NCI-H526 treated with DMSO at 0.1 percent for 48 hours (cell line): ENCODE data around the gene TLR5.

Source experiments
- DNase-seq: peaks from one replicate; lab custom pipeline; 2025; lab: John Stamatoyannopoulos, UW

Gene TLR5

DNA sequence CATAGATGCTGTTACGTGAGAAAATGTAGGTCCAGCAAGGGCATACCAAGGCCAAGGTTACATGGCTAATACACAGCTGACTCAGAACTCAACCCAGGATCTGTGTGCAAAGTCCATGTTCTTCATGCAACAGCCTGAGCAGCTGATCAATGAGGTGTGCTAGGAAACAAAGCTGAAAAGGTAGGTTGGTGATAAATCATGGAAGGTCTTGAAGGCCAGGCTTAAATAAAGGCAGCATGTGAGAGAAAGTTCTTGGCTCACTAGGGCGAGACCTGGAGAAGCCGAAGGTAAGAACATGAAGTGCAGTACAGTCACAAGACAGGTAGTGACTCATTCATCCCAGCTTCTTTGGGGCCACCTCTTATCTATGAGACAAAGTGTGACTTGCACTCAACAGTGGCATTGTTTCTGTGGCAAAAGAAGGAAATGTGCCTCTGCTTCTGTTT lies 33.4 kb downstream of the TLR5 start:
- DNase-seq: no peak

DNA sequence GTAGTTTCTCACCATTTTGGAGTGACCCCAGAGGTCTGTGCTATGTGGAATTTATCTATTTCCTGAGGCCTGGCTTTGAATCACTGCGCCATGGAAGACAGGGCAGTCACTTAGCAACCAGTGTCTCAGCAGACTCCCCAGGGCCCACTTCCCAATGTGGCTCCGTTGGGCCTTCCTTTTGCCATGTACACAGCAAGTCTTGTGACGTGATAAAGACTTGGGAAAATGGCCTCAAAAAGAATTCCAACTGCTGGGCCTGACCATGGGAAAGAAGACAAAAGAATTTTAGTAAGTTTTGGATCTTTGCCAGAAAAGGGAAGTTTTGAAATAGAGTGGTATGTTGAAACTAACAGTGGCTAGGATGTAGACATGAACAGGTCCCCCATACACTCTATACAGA lies 36.2 kb downstream of the TLR5 start:
- DNase-seq: no peak

GRCh38 chr1:223105568-223105967 lies 37.5 kb downstream of the TLR5 start:
- no peak for DNase-seq

DNA sequence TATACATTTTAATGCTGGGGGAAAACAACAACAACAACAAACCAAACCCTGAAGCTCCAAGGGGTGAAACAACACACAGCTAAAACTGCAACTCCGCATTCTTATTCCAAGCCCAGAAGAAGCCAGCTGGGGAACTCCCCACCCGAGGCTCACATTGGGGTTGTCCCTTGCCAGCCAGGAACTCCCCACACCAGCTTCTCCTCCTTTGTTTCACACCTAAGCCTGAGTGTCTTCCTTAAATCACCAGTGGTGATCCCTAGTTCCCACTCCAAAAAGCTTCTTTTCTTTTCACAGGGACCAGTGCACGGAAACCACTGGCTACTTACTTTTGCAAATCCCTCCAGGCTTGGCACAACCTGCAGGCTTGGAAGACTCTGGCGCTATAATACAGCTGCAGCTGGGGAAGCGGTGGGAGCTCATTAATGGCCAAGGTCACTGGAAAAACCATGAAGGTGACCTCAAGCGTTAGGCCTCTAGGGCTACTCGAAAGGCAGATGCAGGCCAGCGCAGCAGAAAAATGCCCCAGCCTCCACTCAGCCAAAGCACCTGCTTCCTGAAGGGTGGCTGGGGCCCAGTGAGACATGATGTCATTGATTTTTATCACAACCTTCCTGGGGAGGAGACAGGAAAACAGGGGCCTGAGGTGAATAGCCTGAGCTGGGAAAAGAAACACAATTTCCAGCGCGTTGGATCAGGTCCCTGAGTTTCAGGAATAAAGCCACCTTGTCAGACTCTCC lies 40.1 kb downstream of the TLR5 start:
- no peak for DNase-seq

GRCh38 chr1:223097713-223098112 lies 45.3 kb downstream of the TLR5 start:
- DNase-seq: no peak

DNA sequence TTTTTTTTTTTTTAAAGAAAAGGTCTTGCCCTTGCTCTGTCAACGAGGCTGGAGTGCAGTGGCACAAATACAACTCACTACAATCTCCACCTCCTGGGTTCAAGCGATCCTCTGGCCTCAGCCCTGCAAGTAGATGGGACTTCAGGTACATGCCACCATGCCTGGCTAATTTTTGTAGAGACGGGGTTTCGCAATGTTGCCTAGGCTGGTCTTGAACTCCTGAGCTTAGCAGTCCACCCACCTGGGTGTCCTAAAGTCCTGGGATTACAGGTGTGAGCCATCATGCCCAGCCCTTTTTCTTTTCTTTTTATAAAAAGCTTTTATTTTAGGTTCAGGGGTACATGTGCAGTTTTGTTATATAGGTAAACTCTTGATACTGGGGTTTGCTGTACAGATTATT lies 47.2 kb downstream of the TLR5 start:
- DNase-seq: no peak

GRCh38 chr1:223091896-223092295 lies 51.2 kb downstream of the TLR5 start:
- no peak for DNase-seq

- DNase-seq: no peak
These were observed 53.8 kb downstream of the TLR5 start for GRCh38 chr1:223089250-223089649.

- DNase-seq: no peak
These were observed 54.3 kb downstream of the TLR5 start for GRCh38 chr1:223088713-223089240.

DNA sequence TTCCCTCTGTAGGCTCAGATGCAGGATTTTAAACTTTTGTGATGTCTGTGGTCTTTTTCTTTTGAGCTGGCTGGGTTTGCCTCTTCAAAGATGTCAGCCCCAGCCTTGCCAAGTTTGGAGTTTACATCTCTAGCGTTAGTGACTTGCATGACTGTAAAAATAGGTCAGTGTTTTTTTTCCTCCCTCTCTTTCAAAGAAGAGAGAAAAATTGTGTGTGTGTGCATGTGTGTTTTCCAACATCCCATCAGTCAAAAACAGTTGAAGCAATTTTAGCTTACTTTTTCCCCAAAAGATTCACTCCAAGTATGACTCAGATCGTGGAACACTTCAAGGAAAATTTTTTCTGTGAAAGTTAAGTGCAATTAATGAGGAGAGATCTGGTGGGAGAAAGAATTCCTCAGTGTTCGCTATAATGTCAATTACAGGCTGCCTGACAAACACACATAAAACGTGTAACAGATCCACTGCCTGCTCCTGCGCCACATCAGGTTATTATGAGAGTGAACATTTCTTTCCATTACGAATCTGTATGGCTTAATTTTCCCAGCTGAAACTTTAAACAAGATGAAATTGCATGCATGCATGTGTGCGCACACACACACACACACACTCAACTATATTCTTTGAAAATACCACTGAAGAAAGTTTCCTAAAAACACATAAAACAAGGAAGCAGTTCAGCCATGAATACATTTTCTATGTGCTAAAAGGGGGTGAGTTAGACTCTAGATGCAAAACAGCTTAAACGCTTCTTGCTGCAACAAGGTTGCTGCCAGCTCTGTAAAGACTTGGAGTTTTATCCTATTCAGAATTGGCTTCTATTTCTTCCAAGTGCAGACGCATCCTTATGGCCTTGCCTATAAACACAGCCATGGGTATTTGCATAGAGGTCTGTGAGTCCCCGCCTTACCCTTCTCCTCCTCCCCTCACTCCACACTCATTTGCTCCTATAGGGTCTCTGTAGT lies 55.5 kb downstream of the TLR5 start:
- no peak for DNase-seq

GRCh38 chr1:223084464-223084866 lies 58.6 kb downstream of the TLR5 start:
- DNase-seq: no peak

DNA sequence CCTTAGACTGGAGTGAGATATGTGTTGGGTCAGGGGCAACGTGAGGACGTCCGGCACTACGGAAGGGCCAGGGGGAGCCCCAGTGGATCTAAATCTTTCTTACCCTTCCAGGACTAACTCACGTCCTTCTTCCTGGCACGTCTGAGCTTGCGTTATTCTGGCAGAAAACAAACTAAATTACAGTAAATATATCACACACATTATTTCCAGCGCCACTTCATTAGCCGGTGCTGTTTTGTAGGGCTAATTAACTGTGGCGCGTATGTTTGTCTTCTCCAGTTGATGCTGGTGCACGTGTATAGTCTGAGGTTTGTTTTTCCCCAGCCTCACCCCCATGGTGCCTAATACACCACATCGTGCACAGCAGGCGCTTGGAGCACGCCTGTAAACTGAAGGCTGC lies 59.2 kb downstream of the TLR5 start:
- no peak for DNase-seq

DNA sequence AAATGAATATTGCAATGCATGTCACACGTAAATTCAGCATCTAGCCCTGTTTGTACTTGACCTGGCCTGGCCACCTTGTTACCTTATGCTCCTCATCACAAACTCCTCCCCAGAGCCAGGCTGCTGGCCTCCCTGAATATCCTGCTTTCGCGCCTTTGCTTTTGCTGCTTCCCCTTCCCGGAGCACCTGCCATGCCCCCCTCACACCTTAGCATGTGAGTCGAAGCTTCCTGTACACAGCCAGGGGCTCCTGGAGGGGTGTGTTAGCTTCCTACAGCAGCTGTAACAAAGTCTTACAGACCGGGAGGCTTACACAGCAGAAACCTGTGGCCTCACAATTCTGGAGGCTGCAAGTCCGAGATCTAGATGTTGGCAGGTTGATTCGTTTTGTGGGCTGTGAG lies 60.1 kb downstream of the TLR5 start:
- no peak for DNase-seq

DNA sequence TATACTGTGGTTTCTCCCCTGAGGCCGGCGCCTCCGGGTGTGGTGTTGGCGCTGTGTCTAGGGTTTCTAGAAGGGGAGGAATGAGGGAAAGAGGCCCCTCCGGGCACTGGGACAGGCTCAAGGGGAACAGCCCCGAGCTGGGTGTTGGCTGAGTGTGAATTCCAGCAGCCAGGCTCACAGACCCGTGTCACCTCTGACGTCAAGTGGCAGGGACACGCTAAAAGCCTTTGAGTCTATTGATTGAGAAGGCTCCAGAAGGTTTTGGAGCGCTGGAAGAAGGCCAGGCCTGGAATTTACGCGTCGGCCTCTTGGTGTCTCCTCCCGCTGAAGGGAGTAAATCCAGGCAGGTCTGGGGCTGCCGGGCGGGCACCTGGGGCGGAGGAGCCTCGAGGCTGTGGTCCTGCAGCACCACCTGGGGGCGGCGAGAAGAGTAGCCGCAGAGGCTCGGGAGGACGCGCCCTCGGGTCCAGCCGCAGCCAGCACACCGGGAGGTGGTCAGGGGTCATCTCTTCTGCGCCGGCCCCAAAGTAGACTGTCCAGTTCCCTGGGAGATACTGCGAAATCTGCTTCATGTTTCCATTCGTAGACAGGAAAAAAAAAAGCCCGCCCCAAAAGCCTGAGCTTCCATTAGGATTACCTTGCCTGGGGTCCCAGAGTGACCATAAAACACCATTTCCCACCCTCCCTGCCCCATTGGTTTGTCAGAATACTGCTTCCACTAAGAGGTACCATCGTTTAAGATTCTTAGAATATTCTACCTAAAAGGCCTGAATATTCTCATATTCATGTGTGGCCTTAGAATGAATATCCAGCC lies 61.7 kb downstream of the TLR5 start:
- DNase-seq: peak; percentile 70

GRCh38 chr1:223079498-223079897 lies 63.5 kb downstream of the TLR5 start:
- DNase-seq: no peak

- no peak for DNase-seq
These were observed 65.7 kb downstream of the TLR5 start for GRCh38 chr1:223077247-223077833.

DNA sequence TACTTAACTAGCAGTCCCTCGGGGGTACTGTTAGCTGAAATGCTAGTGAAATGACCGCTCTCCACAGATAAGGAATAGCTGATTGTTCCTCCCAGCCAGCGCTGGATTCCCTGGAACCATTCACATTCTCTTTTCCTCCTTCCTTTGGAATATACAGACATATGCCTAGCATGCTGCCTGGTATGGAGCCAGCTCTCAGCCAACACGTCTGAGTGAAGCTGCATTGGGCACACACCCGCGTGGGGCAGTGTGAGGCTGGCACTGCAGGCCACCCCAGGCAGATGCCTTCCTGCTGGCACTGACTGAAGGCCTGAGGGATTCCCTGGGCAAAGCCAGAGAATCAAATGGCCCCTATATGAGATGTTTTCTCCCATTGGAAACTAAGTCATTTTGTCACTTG lies 66.7 kb downstream of the TLR5 start:
- DNase-seq: no peak

- no peak for DNase-seq
These were observed 67.2 kb downstream of the TLR5 start for GRCh38 chr1:223075834-223076233.

DNA sequence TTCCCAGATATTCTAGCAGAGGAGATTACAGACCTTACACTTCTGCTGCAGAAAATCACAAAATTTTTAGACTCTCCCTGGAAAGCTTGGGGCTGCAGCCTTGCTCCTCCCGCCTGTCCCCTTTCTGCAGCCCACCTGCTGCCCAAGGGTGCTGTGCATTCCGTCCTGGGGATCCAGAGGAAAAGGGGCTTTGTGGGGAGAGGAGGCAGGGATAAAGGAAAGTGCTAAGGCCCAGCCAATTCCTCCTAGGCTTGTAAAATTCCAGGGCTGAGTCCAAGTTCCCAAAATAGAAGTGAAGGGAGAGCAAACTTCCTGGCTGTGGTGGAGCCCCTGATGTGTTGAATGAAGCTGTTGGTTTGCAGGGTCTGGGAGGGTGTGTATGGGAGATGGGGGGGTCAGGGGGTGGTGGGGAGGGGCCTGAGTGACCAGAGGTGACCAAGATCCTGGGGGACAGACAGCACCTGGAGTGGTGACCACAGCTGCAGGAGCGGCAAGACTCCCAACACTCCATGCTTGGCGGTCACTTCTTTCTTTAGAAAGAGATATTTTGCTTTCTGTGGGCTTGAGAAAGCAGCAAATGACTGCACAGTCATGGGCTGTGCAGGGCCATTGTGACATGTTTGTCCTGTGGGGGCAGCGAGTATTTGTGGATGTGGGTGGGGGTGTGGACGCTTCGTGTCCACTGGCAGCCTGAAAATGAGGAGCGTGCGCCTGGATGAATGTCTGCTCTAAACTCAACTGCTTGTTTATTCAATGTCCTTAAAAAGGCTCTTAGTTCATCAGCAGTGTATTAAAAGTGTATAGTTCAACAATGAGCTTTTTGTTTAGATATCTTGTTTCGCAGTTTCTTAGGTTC lies 68.4 kb downstream of the TLR5 start:
- DNase-seq: no peak

- DNase-seq: no peak
These were observed 74.0 kb downstream of the TLR5 start for GRCh38 chr1:223068900-223069665.
